Right forelimb (tissue), 1 donor: ENCODE measurements around the gene PLEKHM3.
"Not testable (repeated sequence)": the region's sequence is repeated elsewhere in the genome, so short reads cannot be mapped to it uniquely, and the experiment has no call there.

Source experiments
- DNase-seq: peaks from one replicate; pipeline ENCODE4 v3.0.0-alpha.2; 2018

The PLEKHM3 gene

DNA sequence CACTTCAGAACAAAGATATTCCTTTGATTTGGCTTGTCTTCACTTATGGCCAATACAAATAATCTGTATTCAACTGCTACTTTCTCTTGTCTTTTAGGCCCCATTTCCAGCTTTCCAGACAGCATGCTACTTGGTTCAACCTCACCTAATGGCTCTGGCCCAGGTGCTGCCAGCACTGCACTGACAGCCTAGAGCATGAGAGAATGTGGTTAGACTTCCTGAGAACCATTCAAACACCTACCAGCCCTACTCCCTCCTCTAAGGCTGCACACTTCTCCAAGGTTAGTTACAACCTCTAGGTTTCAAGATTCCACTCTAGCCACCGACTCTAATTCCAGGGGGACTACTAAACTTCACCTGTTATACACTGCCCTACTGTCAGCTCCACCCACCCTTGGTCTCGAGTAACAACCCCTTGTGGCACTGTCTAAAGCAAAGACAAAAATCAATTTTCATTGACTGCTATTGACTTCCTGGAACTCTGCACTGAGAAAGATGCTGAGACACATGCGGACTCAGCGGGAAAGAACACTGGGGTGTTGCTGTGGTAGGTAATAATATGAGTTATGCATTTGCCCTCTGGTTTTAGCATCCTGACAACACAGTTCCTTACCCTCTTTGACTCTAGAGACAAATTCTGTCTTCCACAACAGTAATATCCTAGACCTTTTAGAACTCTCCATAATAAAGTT is 38.2 kb downstream of the PLEKHM3 start:
- DNase-seq = no peak

- no peak for DNase-seq
Observed at GRCh38 chr2:207984765-207985480, 40.4 kb downstream of the PLEKHM3 start.

GRCh38 chr2:207983641-207984042 is 41.7 kb downstream of the PLEKHM3 start:
- DNase-seq = no peak

- DNase-seq = no peak
Observed at GRCh38 chr2:207978177-207978948, 47.0 kb downstream of the PLEKHM3 start.

- DNase-seq = no peak
Observed at GRCh38 chr2:207975921-207976320, 49.4 kb downstream of the PLEKHM3 start.

- DNase-seq = no peak
Observed at GRCh38 chr2:207974216-207974605, 51.1 kb downstream of the PLEKHM3 start.

- DNase-seq = no peak
Observed at GRCh38 chr2:207970826-207971180, 54.5 kb downstream of the PLEKHM3 start.

- no peak for DNase-seq
Observed at GRCh38 chr2:207970147-207970825, 55.0 kb downstream of the PLEKHM3 start.

- DNase-seq = no peak
Observed at GRCh38 chr2:207969249-207969648, 56.1 kb downstream of the PLEKHM3 start.

DNA sequence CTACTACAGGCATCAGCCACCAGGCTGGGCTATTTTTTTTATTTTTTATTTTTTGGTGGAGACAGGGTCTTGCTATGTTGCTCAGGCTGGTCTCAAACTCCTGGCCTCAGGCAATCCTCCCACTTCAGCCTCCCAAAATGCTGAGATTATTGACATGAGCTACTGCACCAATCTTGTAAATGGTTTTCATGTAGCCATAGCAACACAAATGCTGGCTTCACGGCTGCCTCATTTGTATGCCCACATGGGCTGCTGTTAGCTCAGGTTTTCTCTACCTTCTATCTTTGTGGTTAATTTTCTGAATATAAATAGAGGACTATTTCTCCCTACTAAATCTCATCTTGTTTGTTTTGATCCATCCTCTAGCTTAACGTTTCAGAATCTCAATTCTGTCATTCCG is 58.2 kb downstream of the PLEKHM3 start:
- no peak for DNase-seq

- DNase-seq = no peak
Observed at GRCh38 chr2:207960911-207961310, 64.4 kb downstream of the PLEKHM3 start.

DNA sequence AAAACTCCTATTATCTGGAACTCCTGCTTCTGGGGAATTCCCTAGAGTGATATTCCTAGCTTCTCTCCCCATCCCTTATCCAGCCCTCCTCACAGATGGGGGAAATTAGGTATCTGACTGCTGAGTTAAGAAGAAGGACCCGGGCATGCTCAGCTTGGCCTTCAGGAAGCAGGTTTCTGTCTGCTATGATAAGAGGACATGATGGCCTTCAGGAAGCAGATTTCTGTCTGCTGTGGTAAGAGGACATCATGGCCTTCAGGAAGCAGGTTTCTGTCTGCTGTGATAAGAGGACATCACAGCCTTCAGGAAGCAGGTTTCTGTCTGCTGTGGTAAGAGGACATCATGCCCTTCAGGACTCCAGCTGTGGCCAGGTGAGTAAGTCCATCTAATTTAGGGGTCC is 65.2 kb downstream of the PLEKHM3 start:
- DNase-seq = no peak

DNA sequence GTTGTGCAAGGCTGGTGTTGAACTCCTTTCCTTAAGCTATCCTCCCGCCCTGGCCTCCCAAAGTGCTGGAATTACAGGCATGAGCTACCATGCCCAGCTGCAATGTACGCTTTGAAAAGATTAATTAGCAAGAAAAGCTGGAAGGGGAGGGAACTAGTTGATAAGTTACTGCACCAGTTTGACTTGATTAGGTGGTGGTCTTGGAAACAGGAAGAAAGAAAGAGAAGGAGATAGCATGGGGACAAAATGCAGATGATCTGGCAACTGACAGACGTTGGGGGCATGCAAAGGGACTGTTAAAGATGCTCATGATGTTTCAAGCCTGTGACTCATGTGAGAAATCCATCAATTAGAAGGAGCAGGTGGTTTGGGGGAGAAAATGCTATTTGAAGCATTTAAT is 68.6 kb downstream of the PLEKHM3 start:
- no peak for DNase-seq

- no peak for DNase-seq
Observed at GRCh38 chr2:207955456-207955855, 69.9 kb downstream of the PLEKHM3 start.

- no peak for DNase-seq
Observed at GRCh38 chr2:207953354-207953753, 72.0 kb downstream of the PLEKHM3 start.

DNA sequence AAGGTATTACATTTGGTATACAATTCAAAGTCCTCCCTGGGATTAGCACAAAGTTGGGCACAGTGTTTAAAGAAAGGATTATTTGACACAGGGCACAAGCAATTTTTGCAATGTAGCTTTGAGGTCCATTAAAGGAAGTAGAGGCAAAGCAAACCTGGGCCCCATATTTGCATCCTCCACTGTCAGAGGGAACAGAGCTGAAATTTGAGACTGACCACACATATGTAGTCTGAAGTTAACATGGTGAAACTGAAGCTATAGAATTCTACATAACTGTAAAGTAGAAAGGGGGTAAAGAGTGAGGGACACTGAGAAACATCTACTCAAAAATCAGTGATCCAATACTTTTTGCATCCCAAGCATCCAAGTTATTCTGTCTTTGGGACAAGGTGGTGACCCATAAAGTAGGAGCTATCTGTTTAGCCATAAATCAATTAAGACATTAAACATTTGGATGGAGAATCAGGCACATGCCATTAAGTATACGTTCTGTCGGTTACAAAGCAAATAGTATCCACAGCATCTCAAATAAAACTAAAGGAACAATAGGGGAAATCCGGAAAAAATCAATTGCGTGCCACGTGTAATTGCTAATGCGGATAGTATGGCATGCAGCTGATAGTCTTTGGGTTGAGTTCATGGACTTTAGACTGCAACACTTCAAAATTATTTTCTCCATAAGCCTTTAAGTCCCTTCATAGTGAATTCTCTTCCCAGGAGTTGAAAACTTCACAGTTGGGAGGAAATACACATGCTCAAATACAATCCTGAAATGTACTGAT is 72.6 kb downstream of the PLEKHM3 start:
- no peak for DNase-seq

- no peak for DNase-seq
Observed at GRCh38 chr2:207951734-207952470, 73.4 kb downstream of the PLEKHM3 start.

- DNase-seq = no peak
Observed at GRCh38 chr2:207950761-207951114, 74.6 kb downstream of the PLEKHM3 start.

DNA sequence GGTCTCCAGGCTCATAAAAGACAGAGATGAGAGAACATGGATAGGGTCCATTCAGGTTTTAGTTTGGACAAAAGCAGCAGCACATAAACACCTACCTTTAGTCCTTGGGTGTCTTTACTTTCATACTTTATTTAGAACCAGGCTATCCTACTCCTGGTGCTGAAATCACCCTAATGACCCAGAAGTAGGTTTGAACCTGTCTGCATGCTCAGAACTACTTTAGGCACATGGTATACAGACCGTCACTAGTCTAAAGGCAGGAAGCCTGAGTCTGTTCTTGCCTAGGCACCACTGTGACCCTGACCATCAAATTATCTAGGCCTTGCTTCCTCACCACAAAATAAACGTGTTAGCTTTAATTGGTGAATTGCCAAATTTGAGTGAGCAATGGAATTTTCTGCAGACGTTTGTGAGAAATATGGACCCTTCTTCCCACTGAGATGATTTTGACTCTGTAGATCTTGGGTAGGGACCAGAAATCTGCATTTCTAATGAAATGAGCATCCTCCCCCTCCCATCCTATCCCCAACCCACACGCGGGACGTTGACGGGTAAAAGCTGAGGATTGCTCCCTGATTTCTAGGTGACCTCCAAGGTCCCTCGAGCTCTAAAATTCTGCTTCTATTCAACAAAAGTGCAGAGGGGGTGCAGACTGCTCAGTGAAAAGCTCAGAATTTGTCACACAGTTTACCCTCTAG is 75.1 kb downstream of the PLEKHM3 start:
- no peak for DNase-seq

GRCh38 chr2:207949245-207949644 is 76.1 kb downstream of the PLEKHM3 start:
- not testable (repeated sequence) for DNase-seq

DNA sequence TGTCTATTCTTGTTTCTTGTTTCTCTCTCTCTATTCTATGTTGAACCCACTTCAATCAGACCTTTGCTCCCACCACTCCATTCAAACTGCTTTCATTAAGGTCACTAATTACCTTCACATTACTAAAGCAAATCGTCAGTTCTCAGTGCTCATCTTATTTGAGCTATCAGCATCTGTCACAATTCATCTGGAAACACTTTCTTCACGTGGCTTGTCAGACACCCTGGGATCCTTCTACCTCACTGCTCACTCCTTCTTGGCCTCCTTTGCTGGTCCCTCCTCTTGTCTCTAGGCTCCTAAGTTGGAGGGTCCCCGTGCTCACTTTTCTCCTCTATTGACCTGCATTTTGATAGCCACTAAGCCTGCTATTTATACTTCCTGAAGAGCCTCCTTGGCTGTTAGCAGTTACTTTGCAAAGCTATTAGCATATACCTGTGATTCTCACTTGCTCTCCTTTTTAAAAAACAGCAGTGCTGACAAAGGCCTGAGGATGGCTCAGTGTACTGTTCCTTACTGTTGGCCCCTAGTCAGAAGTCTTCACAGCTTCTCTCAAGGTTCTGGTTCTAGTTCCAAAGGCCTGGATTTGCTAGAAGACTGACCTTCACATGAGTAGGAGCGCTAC is 80.2 kb downstream of the PLEKHM3 start:
- DNase-seq = no peak
